Measurements from ENCODE around the gene PPP1R12B. TPM values are rescaled to one million over a fixed set of nuclear protein-coding genes. Genes with fewer than 3 reads are reported as not detected.
"Not testable (repeated sequence)": the region's sequence is repeated elsewhere in the genome, so short reads cannot be mapped to it uniquely, and the experiment has no call there.

Gene PPP1R12B
- total and polyA plus RNA-seq, 2 donors (not counting 1 experiment from before 2014, with no cell fraction given), result 13.4 to 21.7 TPM

GRCh38 chr1:202531472-202531811 is 182.9 kb downstream of the PPP1R12B start:
- Histone ChIP-seq H2AFZ (ENCODE audit: low read length) (no peak overlapping the region), H3K9ac (ENCODE audit: insufficient read depth, low read length) (no peak overlapping the region), H4K20me1 (ENCODE audit: control insufficient read depth, extremely low read depth, insufficient read depth, low read length) (no peaks in the 10 kb centered on the region), H3K27ac (ENCODE audit: insufficient read depth, low read length) (peak overlapping the region; percentile 26), H3K4me1 (ENCODE audit: control insufficient read depth, extremely low read depth, insufficient read depth, low read length) (no peaks in the 10 kb centered on the region), H3K27me3 (ENCODE audit: control insufficient read depth, insufficient read depth, low read length) (no peaks in the 10 kb centered on the region), H3K4me2 (ENCODE audit: extremely low read depth, insufficient read depth, low read length) (no peak overlapping the region), H3K36me3 (ENCODE audit: control insufficient read depth, insufficient read depth, low read length) (no peaks in the 10 kb centered on the region), H3K4me3 (replicated peaks in 1 of 4; ENCODE audit: control extremely low read depth in 1 of 4, insufficient read depth in 1 of 4, low read depth in 3 of 4, low read length in 4 of 4) (no peak overlapping the region), H3K79me2 (ENCODE audit: control insufficient read depth, insufficient read depth, low read length) (no peaks in the 10 kb centered on the region), H3K9me3 (ENCODE audit: control insufficient read depth, insufficient read depth, low read depth, low read length) (no peaks in the 10 kb centered on the region)
- no peak for TF ChIP-seq EZH2 (IDR thresholded peaks at IDR 0.05; ENCODE audit: low read length, missing control alignments)
- TF ChIP-seq, protein P1, sequence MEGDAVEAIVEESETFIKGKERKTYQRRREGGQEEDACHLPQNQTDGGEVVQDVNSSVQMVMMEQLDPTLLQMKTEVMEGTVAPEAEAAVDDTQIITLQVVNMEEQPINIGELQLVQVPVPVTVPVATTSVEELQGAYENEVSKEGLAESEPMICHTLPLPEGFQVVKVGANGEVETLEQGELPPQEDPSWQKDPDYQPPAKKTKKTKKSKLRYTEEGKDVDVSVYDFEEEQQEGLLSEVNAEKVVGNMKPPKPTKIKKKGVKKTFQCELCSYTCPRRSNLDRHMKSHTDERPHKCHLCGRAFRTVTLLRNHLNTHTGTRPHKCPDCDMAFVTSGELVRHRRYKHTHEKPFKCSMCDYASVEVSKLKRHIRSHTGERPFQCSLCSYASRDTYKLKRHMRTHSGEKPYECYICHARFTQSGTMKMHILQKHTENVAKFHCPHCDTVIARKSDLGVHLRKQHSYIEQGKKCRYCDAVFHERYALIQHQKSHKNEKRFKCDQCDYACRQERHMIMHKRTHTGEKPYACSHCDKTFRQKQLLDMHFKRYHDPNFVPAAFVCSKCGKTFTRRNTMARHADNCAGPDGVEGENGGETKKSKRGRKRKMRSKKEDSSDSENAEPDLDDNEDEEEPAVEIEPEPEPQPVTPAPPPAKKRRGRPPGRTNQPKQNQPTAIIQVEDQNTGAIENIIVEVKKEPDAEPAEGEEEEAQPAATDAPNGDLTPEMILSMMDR (conservative IDR thresholded peaks at IDR 0.05 in 1 of 2, IDR thresholded peaks at IDR 0.05 in 1 of 2; ENCODE audit: low read depth in 1 of 2, low read length in 2 of 2), result no peak
- DNase-seq (ENCODE audit: low read depth in 2 of 2), result no peak

DNA sequence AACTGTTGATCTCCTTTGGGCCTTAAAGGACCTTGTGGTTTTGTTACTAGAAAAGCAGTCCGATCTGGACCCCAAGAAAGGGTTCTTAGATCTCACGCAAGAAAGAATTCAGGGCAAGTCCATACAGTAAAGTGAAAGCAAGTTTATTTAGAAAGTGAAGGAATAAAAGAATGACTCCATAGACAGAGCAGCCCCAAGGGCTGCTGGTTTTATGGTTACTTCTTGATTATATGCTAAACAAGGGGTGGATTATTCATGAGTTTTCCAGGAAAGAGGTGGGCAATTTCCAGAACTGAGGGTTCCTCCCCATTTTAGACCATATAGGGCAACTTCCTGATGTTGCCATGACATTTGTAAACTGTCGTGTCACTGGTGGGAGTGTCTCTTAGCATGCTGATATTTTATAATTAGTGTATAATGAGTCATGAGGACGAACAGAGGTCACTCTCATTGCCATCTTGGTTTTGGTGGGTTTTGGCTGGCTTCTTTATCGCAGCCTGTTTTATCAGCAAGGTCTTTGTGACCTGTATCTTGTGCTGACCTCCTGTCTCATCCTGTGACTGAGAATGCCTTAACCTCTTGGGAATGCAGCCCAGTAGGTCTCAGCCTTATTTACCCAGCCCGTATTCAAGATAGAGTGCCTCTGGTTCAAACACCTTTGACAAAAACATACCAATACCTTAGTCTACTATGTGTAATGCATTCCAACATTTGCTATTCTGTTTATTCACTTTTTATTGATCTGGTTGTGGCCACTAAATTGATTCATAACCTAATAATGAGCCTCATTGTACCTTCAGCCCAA is 183.5 kb downstream of the PPP1R12B start:
- not testable (repeated sequence) for H3K4me1 ChIP-seq (ENCODE audit: control insufficient read depth, extremely low read depth, insufficient read depth, low read length); H3K9me3 ChIP-seq (ENCODE audit: control insufficient read depth, insufficient read depth, low read depth, low read length); H3K4me3 ChIP-seq (replicated peaks in 1 of 4; ENCODE audit: control extremely low read depth in 1 of 4, insufficient read depth in 1 of 4, low read depth in 3 of 4, low read length in 4 of 4); H3K27me3 ChIP-seq (ENCODE audit: control insufficient read depth, insufficient read depth, low read length); H3K79me2 ChIP-seq (ENCODE audit: control insufficient read depth, insufficient read depth, low read length); H3K36me3 ChIP-seq (ENCODE audit: control insufficient read depth, insufficient read depth, low read length); H3K4me2 ChIP-seq (ENCODE audit: extremely low read depth, insufficient read depth, low read length); H3K9ac ChIP-seq (ENCODE audit: insufficient read depth, low read length); H2AFZ ChIP-seq (ENCODE audit: low read length); H4K20me1 ChIP-seq (ENCODE audit: control insufficient read depth, extremely low read depth, insufficient read depth, low read length)
- H3K27ac ChIP-seq (ENCODE audit: insufficient read depth, low read length), result peak overlapping the region; percentile 26
- peak; percentile 42 to 63 for DNase-seq (ENCODE audit: low read depth in 2 of 2)

GRCh38 chr1:202539166-202539574 is 190.7 kb downstream of the PPP1R12B start:
- H4K20me1 ChIP-seq (ENCODE audit: control insufficient read depth, extremely low read depth, insufficient read depth, low read length); H3K27me3 ChIP-seq (ENCODE audit: control insufficient read depth, insufficient read depth, low read length); H3K79me2 ChIP-seq (ENCODE audit: control insufficient read depth, insufficient read depth, low read length); H2AFZ ChIP-seq (ENCODE audit: low read length); H3K36me3 ChIP-seq (ENCODE audit: control insufficient read depth, insufficient read depth, low read length); H3K9me3 ChIP-seq (ENCODE audit: control insufficient read depth, insufficient read depth, low read depth, low read length); H3K9ac ChIP-seq (ENCODE audit: insufficient read depth, low read length): not testable (repeated sequence)
- peak; percentile 72 to 83 for DNase-seq (ENCODE audit: low read depth in 2 of 2)
- H3K4me1 ChIP-seq (ENCODE audit: control insufficient read depth, extremely low read depth, insufficient read depth, low read length), result peaks cover 11% of the 10 kb centered on the region
- peak overlapping the region; percentile 94 for H3K4me2 ChIP-seq (ENCODE audit: extremely low read depth, insufficient read depth, low read length)
- peak overlapping the region; percentile 84 for H3K27ac ChIP-seq (ENCODE audit: insufficient read depth, low read length)
- peak overlapping the region; percentile 54 to 60 (median 58) for H3K4me3 ChIP-seq (replicated peaks in 1 of 4; ENCODE audit: control extremely low read depth in 1 of 4, insufficient read depth in 1 of 4, low read depth in 3 of 4, low read length in 4 of 4)

DNA sequence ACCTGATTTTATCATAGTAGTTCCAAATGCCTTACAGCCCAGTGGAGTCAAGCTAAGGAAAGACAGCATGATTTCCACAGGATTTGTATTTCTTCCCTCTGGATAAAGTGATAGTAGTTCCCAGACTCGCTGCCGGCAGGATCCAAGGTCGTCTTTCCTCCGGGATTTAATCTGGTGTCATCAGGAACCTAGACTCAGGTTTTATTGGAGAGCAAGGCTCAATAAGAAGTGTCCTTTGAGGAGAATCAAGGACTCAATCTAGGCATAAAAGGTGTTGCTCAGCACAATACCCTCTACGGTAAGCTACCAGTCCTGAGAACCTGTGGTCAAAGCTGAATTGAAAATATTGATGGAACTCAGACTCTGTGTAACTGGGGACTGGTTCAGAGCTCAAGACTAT is 191.1 kb downstream of the PPP1R12B start:
- not testable (repeated sequence) for H4K20me1 ChIP-seq (ENCODE audit: control insufficient read depth, extremely low read depth, insufficient read depth, low read length); H3K36me3 ChIP-seq (ENCODE audit: control insufficient read depth, insufficient read depth, low read length); DNase-seq (ENCODE audit: low read depth in 2 of 2); H3K27me3 ChIP-seq (ENCODE audit: control insufficient read depth, insufficient read depth, low read length); H3K9me3 ChIP-seq (ENCODE audit: control insufficient read depth, insufficient read depth, low read depth, low read length); H3K79me2 ChIP-seq (ENCODE audit: control insufficient read depth, insufficient read depth, low read length)
- peak overlapping the region; percentile 65 for H3K9ac ChIP-seq (ENCODE audit: insufficient read depth, low read length)
- peak overlapping the region; percentile 84 for H3K27ac ChIP-seq (ENCODE audit: insufficient read depth, low read length)
- peaks cover 11% of the 10 kb centered on the region for H3K4me1 ChIP-seq (ENCODE audit: control insufficient read depth, extremely low read depth, insufficient read depth, low read length)
- peak overlapping the region; percentile 26 for H2AFZ ChIP-seq (ENCODE audit: low read length)
- peak overlapping the region; percentile 54 to 60 (median 58) for H3K4me3 ChIP-seq (replicated peaks in 1 of 4; ENCODE audit: control extremely low read depth in 1 of 4, insufficient read depth in 1 of 4, low read depth in 3 of 4, low read length in 4 of 4)
- H3K4me2 ChIP-seq (ENCODE audit: extremely low read depth, insufficient read depth, low read length), result peak overlapping the region; percentile 94
